HG02571 (cell line): Measurements from ENCODE around the gene VPS51.
A peak's percentile ranks its signal among the peaks of the same experiment; 100 is the strongest.

Experiments
- ATAC-seq: cut with Tn5 transposase; IDR thresholded peaks from one replicate; pipeline ENCODE4 v1.9.1; 2021; ENCODE audit warnings: mild to moderate bottlenecking, moderate library complexity; ENCODE audit not compliant: unreplicated experiment

The VPS51 gene

DNA sequence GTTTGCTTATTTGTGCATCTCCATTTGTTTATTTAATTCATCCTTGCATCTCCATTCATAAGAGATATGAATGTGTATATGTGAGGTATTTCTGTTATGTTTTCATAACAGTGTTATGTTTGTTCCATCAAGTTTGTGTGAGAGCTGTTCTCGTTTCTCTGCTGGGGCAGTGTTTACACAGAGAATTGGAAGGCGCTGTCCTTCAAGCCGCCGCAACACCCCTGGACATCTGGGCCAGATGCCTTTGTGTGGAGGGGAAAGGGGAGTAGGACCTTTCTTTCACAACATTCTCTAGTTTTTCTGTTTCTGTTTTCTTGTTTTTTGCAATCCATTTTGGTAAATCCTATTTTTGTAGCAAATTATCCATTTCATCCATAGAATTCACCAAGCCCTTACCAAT lies 8.6 kb downstream of the VPS51 start:
- no peak for ATAC-seq

DNA sequence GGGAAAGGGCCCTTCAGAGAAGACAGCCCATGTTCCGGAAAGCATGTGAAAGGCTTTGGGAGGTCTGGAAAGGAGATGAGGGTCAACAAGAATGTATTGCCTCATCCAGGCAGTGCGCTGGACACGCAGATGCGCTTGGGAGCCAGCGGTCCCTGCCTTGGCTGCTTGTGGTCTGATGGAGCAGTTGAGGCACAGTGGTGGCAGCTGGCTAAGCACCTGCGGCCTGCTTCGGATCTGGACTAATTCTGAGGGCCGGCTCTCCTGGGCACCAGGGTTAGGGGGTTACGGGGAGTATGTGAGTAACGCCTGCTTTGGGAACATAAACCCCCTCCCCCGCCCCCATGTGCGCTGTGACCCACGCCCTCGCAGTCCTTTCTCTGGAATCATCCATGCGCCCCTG lies 11.1 kb downstream of the VPS51 start:
- ATAC-seq = no peak

DNA sequence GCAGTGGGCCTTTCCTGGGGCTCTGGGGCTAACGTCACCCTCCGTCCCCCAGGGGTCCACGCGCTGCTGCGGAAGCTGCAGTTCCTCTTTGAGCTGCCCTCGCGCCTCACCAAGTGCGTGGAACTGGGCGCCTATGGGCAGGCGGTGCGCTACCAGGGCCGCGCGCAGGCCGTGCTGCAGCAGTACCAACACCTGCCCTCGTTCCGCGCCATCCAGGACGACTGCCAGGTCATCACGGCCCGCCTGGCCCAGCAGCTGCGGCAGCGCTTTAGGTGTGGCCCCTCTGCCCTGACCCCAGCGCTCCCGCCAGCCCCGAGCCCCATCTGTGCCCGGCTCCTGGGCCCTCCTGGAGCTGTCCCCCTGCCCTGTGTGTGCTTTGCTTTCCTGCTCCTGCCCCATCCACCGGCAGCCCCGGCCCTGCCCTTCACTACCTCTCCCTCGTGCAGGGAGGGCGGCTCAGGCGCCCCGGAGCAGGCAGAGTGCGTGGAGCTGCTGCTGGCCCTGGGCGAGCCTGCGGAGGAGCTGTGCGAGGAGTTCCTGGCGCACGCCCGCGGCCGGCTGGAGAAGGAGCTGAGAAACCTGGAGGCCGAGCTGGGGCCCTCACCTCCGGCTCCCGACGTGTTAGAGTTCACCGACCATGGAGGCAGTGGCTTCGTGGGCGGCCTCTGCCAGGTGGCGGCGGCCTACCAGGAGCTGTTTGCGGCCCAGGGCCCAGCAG lies 11.9 kb downstream of the VPS51 start:
- ATAC-seq = no peak

DNA sequence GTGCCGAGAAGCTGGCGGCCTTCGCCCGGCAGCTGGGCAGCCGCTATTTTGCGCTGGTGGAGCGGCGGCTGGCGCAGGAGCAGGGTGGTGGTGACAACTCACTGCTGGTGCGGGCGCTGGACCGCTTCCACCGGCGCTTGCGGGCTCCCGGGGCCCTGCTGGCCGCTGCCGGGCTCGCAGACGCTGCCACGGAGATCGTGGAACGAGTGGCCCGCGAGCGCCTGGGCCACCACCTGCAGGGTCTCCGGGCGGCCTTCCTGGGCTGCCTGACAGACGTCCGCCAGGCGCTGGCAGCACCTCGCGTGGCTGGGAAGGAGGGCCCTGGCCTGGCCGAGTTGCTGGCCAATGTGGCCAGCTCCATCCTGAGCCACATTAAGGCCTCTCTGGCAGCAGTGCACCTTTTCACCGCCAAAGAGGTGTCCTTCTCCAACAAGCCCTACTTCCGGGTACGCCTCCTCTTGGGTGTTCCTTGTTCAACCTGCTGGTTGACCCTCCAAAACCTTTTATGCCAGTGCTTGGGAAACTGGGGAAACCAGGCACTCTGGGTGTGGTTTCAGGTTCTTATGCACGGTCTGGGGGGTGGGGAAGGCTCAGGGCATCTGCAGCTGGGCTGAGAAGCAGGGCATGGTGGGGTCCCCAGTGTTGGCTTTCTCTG lies 12.6 kb downstream of the VPS51 start:
- ATAC-seq = no peak

DNA sequence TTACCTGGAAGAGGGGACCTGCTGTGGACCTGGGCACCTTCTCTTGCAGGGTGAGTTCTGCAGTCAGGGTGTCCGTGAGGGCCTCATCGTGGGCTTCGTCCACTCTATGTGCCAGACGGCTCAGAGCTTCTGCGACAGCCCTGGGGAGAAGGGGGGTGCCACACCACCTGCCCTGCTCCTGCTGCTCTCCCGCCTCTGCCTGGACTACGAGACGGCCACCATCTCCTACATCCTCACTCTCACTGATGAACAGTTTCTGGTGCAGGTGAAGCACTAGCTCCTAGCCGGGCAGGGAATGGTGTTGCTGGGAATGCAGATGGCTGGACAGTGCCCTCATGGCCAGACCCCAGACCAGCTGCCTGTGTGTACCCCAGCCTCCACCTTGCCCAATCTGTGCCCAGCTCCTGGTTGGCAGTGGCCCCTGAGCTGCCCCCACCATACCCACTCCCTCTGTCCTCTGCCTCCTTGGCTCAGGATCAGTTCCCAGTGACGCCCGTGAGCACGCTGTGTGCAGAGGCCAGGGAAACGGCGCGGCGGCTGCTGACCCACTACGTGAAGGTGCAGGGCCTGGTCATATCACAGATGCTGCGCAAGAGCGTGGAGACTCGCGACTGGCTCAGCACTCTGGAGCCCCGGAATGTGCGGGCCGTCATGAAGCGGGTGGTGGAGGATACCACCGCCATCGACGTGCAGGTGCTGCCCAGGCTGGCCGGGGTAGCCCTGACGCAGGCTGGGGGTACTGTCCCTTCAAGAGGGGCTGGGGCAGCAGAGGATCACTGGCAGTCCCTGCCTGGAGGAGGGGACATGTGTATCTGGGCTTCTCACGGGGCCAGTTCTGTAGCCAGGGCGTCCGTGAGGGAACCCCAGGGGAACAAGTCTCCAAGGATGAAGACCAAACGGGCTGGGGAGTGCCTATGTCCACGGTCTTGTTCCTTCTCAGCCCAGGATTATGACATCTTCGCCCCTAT lies 13.5 kb downstream of the VPS51 start:
- ATAC-seq = no peak

DNA sequence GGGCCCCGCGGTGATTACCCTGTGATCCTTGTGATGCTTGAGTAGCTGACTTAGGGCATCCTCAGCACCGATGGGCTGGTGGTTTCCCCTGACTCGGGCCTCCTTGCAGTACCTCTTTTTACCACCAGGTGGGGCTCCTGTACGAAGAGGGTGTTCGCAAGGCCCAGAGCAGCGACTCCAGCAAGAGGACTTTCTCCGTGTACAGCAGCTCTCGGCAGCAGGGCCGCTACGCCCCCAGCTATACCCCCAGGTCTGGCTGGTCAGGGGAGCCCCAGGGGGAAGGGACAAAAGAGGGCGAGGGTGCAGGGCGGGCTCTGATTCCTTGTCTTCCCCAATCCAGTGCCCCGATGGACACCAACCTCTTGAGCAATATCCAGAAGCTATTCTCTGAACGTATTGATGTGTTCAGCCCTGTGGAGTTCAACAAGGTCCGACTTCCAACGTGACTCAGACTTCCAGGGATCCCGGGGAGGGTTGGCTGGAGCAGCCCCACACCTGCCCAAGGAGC lies 14.4 kb downstream of the VPS51 start:
- no peak for ATAC-seq

DNA sequence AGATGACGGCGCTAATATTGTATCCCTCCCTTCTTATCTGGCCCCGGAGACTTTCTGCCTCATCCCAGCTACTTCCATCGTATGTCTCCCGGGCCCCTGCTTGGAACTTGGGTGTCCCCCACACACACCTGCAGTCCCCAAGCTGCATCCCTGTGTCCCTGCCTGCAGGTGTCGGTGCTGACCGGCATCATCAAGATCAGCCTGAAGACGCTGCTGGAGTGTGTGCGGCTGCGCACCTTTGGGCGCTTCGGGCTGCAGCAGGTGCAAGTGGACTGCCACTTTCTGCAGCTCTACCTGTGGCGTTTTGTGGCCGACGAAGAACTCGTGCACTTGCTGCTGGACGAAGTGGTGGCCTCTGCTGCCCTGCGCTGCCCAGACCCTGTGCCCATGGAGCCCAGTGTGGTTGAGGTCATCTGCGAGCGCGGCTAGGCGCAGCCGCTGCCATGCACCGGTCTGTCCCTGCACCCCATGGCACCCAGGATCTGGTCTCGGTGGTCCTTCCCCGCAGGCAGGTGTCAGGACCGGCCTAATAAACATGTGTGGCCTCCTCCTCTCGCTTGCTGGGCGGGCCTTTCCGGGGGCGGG lies 15.2 kb downstream of the VPS51 start:
- ATAC-seq = no peak

DNA sequence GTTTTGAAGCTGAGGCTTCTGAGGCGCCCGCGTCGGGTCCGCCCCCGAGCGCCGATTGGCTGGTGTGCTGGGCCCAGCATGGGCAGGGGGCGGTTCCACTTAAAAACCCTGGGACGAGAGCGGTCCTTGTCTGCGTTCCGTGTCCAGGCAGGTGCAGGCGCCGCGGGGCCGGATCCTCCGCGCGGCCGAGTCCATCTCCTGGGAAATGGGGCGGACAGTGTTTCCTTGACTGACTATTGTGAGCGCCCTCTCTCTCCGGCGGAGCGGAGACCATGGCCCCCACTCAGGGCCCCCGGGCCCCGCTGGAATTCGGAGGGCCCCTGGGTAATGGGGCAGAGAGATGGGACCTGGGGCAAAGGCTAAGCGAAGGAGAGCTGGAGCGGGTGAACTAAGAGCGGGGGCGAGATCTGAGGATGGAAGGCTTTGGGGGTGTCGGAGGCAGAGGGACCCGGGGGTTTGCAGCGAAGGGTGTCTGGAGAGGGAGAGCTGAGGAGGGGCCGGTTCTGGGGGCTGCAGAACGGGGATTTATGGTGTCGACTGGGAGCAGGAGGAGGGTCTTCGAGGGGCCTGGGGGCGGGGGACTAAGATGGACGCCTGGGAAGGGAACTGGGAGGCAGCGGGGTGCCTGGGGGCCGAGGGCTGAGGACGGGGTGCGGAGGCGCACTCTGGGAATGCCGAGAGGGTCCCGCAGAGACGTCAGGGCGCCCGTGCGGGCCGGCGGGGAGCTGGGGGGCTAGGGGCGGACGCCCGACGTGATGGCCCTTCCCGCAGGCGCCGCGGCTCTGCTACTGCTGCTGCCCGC lies 15.9 kb downstream of the VPS51 start, which contains the start of gene TM7SF2:
Gene TM7SF2, plus strand, starts transcription at position 129 of the 802 bp plus-strand sequence. Its CDS starts 144 bp downstream, at position 273.
- peak; percentile 53 for ATAC-seq

DNA sequence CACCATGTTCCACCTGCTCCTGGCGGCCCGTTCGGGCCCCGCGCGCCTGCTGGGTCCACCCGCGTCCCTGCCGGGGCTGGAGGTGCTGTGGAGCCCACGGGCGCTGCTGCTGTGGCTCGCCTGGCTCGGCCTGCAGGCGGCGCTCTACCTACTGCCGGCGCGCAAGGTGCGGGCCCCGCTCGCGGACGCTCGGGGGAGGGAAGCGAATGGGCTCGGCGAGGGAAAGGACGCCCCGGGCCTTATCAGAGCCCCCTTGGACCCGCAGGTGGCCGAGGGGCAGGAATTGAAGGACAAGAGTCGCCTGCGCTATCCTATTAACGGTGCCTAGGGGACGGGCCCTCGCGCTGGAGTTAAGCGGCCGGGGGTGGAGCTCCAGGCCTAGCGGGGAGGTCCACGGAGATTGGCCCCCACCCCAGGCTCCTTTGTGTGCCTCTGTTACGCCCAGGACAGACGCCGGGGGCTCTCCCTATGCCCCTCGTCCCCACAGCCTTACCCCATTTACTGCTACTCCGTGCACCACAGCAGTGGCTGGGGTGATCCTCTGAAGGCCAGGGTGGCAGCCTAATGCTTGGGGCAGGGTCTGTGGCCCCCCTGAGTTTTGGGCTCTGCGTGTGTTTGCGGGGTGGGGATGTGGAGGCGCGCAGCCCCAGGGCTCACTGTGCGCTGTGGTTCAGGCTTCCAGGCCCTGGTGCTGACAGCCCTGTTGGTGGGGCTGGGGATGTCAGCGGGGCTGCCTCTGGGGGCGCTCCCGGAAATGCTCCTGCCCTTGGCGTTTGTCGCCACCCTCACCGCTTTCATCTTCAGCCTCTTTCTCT lies 16.7 kb downstream of the VPS51 start:
- peak; percentile 32 for ATAC-seq

DNA sequence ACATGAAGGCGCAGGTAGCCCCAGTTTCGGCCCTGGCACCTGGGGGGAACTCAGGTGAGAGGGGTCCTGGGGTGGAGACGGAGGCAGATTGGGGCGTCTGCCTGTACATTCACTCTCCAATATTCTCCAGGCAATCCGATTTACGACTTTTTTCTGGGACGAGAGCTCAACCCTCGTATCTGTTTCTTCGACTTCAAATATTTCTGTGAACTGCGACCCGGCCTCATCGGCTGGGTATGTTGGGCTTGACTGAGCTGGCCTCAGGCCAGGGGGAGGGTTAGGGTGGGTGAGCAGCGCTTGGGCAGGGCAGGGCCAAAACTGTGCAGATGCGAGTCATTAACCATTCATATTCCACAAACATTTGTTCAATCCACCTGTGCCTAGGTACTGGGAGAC lies 17.3 kb downstream of the VPS51 start:
- no peak for ATAC-seq

DNA sequence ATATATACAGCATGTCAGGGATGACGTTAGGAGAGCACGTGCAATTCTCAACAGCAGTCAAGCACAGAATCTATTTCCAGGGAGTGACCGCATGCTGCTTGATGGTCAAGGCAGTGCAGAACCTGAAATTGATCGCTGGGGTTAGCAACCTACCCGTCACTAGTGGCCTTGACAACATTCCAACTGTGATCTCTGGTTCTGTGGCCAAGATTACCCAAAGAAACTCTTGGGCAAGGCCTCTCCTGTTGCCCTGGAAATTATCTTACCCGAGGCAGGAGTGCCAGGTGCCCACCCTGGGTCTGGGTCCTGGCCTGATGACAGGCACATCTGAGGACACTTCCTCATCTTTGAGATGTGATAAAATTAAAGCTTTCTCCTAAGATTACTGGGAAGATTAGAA lies 17.8 kb downstream of the VPS51 start:
- ATAC-seq = no peak

DNA sequence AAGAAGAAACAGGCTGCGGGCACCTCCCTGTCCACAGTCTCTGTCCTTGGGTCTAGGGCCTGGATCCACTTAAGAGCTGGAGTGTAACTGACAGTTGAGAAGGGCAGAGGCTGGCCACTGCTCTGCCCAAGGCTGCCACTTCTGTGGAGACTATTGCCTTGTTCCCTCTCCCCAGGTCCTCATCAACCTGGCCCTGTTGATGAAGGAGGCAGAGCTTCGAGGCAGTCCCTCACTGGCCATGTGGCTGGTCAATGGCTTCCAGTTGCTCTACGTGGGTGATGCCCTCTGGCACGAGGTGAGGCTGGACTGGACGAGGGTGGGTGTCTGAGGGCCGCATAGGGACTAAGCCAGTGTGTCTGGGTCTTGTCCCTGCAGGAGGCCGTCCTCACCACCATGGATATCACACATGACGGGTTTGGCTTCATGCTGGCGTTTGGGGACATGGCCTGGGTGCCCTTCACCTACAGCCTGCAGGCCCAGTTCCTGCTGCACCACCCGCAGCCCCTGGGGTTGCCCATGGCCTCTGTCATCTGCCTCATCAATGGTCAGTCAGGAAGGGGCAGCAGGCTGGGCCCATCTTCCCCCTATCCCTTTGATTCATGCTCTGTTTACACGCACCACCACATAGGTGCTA lies 18.6 kb downstream of the VPS51 start:
- no peak for ATAC-seq

DNA sequence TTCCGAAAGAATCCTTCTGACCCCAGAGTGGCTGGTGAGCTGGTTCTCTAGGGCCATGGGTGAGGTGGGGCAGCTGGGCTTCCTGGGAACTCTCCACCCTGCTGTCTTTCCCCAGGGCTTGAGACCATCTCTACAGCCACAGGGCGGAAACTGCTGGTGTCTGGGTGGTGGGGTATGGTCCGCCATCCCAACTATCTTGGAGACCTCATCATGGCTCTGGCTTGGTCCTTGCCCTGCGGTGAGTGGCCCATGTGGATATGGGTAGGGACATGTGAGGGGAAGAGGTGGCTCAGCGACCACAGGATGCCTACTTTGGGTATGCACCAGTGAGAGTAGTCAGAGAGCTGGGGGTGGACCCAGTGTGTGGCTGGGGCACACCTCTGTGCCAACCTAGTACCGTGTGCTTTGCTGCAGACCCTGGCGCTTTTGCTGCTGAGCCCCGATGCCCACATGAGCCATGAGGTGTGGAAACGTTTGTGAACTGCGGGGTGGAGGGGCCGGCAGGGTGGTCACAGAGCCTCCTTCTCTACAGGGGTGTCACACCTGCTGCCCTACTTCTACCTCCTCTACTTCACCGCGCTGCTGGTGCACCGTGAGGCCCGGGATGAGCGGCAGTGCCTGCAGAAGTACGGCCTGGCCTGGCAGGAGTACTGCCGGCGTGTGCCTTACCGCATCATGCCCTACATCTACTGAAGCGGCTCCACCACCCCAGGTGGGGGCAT lies 19.5 kb downstream of the VPS51 start:
- no peak for ATAC-seq

DNA sequence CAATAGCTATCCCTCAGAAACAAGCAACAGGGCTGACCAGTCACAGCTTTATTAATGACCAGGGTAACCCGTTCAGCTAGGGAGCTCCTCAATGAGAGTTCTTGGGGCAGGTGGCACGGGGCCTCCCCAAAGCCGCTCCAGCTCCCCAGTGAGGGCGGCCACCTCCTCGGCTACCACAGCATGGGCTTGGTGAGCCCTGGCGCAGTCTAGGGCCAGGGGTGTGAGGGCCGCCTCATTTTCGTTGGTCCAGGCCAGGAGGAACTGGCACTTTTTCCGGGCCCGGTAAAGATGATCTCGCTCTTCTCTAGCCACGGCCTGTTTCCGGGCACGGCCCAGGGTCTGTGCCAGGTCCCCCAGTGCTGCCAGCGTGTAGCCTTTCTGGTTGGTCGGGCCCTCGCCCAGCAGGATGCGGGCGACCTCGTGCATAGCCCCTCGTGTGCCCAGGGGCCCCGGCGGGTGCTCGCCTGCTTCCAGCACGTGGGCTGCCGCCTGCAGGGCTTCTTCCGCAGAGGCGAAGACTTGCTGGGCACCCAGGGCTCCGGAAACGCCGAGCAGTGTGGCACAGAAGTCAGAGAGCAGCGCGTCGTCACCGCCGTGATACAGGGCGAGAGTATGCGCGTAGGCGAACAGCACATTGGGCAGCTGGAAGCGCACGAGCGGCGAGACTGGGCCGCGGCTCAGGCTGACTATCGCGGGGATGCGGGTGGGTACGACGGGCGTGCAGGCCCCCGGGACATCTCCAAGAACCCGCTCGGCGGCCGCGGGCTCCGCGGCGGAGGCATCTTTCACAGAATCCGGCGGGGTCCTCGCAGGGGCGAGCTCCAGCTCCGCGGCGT lies 20.6 kb downstream of the VPS51 start:
- ATAC-seq = no peak

DNA sequence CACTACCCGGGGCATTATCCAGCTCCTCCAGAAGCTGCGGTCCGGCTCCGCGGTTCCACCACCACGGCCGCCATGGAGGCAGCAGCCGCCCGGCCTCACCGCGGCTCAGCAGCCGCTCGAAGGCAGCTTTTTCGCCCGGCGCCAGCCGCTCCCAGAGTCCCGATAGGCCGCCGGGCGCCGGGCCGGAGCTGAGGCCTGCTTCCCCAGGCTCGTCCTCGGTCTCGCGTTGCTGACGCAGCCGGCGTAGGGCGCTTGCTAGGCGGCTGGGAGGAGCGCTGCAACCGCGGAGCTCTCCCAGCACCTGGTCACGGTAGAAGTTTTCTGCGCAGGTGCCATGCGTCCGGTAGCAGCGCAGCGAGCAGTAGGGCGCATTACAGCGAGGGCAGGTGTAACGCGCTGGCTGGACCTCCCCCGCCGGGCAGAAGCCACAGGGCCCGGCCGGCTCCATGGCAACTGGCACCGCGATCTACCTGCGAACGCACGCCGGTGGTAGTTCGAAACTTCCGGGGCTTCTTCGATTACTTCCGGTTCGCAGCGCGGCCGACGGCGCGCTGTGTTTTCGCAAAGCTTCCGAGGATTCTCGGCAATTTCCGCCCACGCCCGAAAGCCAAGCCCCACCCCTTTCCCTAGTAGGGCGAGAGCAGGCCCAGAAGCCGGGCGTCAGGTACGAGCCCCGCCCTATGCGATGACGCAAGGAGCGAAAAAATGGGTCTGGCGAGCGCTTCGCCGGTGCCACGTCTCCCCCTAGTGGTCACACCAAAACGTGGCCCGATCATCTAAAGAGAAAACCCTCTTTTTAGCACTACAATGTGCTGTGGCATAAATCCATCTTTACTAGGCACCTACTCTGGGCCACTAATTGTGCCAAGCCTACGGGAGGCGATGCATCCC lies 21.4 kb downstream of the VPS51 start, which contains the start of gene ZNHIT2:
Gene ZNHIT2, minus strand, starts transcription at position 496 of the 891 bp plus-strand sequence. Its CDS starts 48 bp downstream, at position 448.
- peak; percentile 59 for ATAC-seq
